Osteocyte (in vitro differentiated cells): ENCODE results near the gene RASAL2. TPM values are rescaled to one million over a fixed set of nuclear protein-coding genes. Genes with fewer than 3 reads are reported as not detected.

Experiments
- DNase-seq: peaks from one replicate; pipeline ENCODE4 v3.0.0; 2021; ENCODE audit warnings: mixed read lengths; ENCODE audit not compliant: unreplicated experiment; ENCODE audit errors: extremely low spot score
- H3K27ac Mint-ChIP-seq: one replicate; pipeline ENCODE4 v1.8.0; 2021; ENCODE audit warnings: mild to moderate bottlenecking, mixed read lengths; ENCODE audit not compliant: unreplicated experiment
- H3K27me3 Mint-ChIP-seq: one replicate; pipeline ENCODE4 v1.8.0; 2021; ENCODE audit warnings: mixed read lengths; ENCODE audit not compliant: unreplicated experiment
- H3K36me3 Mint-ChIP-seq: one replicate; pipeline ENCODE4 v1.8.0; 2021; ENCODE audit warnings: mixed read lengths; ENCODE audit not compliant: unreplicated experiment
- H3K4me1 Mint-ChIP-seq: one replicate; pipeline ENCODE4 v1.8.0; 2021; ENCODE audit warnings: mixed read lengths; ENCODE audit not compliant: unreplicated experiment
- H3K4me3 Mint-ChIP-seq: one replicate; pipeline ENCODE4 v1.8.0; 2021; ENCODE audit warnings: mild to moderate bottlenecking, moderate library complexity, mixed read lengths; ENCODE audit not compliant: unreplicated experiment
- H3K9me3 Mint-ChIP-seq: one replicate; pipeline ENCODE4 v1.8.0; 2021; ENCODE audit warnings: mixed read lengths; ENCODE audit not compliant: unreplicated experiment
- CTCF ChIP-seq: fragments of 200-600 bp; sonication (generic); IDR thresholded peaks from 2 replicates; pipeline ENCODE4 v1.5.0; 2021; ENCODE audit warnings: antibody characterized with exemption, mild to moderate bottlenecking, moderate library complexity
- total RNA-seq: library from RNA; stranded (reverse); gene quantifications from 2 replicates; pipeline ENCODE4 v1.2.1, GENCODE V29; 2021

The RASAL2 gene
- total RNA-seq, 1 donor from 2014 or later: 34.2 TPM

- no peak for DNase-seq
- Mint-ChIP-seq H3K9me3 (no peaks in the 10 kb centered on the region), H3K27me3 (no peaks in the 10 kb centered on the region), H3K4me1 (no peaks in the 10 kb centered on the region), H3K27ac (no peak overlapping the region), H3K36me3 (peaks cover 46% of the 10 kb centered on the region), H3K4me3 (no peak overlapping the region)
- TF ChIP-seq CTCF: no peak
These were observed 376.6 kb downstream of the RASAL2 start for GRCh38 chr1:178470411-178470960.

- Mint-ChIP-seq H3K27ac (no peak overlapping the region), H3K27me3 (no peaks in the 10 kb centered on the region), H3K4me3 (no peak overlapping the region), H3K4me1 (no peaks in the 10 kb centered on the region), H3K36me3 (peaks cover 43% of the 10 kb centered on the region), H3K9me3 (no peaks in the 10 kb centered on the region)
- TF ChIP-seq CTCF: no peak
- DNase-seq: no peak
These were observed 378.6 kb downstream of the RASAL2 start for GRCh38 chr1:178472531-178472930.

GRCh38 chr1:178477373-178477772 is 383.5 kb downstream of the RASAL2 start:
- Mint-ChIP-seq H3K36me3 (peaks cover 48% of the 10 kb centered on the region), H3K9me3 (no peaks in the 10 kb centered on the region), H3K27me3 (no peaks in the 10 kb centered on the region), H3K4me1 (no peaks in the 10 kb centered on the region), H3K27ac (no peak overlapping the region), H3K4me3 (no peak overlapping the region)
- DNase-seq: no peak
- TF ChIP-seq CTCF: no peak

- no peaks in the 10 kb centered on the region for H3K27me3 Mint-ChIP-seq
- H3K27ac Mint-ChIP-seq: no peak overlapping the region
- peaks cover 48% of the 10 kb centered on the region for H3K36me3 Mint-ChIP-seq
- DNase-seq: no peak
- H3K9me3 Mint-ChIP-seq: no peaks in the 10 kb centered on the region
- TF ChIP-seq CTCF: no peak
- H3K4me3 Mint-ChIP-seq: no peak overlapping the region
- H3K4me1 Mint-ChIP-seq: no peaks in the 10 kb centered on the region
These were observed 383.9 kb downstream of the RASAL2 start for GRCh38 chr1:178477841-178478240.

GRCh38 chr1:178483251-178483957 is 389.5 kb downstream of the RASAL2 start:
- TF ChIP-seq CTCF: no peak
- Mint-ChIP-seq H3K4me3 (no peak overlapping the region), H3K9me3 (no peaks in the 10 kb centered on the region), H3K27ac (no peak overlapping the region), H3K4me1 (no peaks in the 10 kb centered on the region), H3K27me3 (no peaks in the 10 kb centered on the region), H3K36me3 (peaks cover 24% of the 10 kb centered on the region)
- DNase-seq: no peak
